Measurements from ENCODE around the gene NPEPPS.
"Not testable (repeated sequence)": the region's sequence is repeated elsewhere in the genome, so short reads cannot be mapped to it uniquely, and the experiment has no call there.

Gene NPEPPS

DNA sequence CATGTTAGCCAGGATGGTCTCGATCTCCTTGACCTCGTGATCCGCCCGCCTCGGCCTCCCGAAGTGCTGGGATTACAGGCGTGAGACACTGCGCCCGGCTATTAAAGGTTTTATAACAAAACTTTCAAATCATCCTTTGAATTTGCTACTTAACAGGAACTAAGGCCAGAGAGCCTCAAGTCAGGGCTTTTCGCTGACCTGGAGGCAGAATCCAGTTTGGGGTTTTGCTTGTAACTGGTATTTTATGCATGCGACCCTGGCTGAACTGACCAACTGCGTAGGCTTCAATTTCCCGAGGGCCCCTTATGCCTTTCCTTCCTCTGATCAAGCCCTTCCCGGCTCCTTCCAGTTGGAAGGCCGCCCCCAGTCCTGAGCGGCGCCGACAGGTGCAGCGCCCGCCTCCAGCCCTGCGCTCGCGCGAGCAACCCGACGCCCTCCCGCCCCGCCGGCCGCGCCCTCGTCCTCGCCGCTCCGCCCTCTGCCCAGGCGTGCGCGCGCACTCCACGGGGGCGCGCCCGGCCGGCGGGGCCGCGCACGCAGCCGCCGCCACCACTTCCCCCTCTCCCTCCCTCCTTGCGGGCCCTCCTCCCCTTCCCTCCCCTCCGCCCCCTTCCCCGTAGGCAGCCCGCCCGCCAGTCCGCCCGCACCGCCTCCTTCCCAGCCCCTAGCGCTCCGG, at the start of gene NPEPPS:
Gene NPEPPS, plus strand, starts transcription at position 552 of the 676 bp plus-strand sequence. CDS start 193 bp downstream, outside the sequence.
- peak; percentile 82 to 85 for DNase-seq (ENCODE audit: extremely low read depth in 1 of 2, low read depth in 1 of 2)

DNA sequence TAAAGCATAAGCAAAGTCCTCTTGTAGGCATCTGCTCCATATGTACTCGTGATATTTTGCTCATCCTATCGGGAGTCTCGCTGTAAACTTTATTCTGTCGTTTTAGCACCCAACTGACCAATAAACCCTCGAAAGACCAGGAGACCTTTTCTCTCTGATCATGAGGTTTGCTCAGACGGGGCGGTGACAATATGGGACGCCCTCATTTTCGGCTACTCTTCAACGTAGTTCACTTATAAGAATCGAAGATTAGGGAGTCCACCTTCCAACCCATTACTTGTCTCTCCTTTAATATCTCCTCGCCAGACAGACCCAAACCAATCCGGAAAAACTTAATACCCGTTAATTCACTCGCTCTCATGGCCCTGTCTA, 39.1 kb upstream of the NPEPPS start:
- not testable (repeated sequence) for DNase-seq (ENCODE audit: extremely low read depth in 1 of 2, low read depth in 1 of 2)

- DNase-seq (ENCODE audit: extremely low read depth in 1 of 2, low read depth in 1 of 2) = not testable (repeated sequence)
Measured at GRCh38 chr17:47499074-47499473, 31.8 kb upstream of the NPEPPS start.

- DNase-seq (ENCODE audit: extremely low read depth in 1 of 2, low read depth in 1 of 2) = not testable (repeated sequence)
Measured at GRCh38 chr17:47499494-47499893, 31.4 kb upstream of the NPEPPS start.

GRCh38 chr17:47500620-47501019, 30.3 kb upstream of the NPEPPS start:
- DNase-seq (ENCODE audit: extremely low read depth in 1 of 2, low read depth in 1 of 2) = not testable (repeated sequence)

DNA sequence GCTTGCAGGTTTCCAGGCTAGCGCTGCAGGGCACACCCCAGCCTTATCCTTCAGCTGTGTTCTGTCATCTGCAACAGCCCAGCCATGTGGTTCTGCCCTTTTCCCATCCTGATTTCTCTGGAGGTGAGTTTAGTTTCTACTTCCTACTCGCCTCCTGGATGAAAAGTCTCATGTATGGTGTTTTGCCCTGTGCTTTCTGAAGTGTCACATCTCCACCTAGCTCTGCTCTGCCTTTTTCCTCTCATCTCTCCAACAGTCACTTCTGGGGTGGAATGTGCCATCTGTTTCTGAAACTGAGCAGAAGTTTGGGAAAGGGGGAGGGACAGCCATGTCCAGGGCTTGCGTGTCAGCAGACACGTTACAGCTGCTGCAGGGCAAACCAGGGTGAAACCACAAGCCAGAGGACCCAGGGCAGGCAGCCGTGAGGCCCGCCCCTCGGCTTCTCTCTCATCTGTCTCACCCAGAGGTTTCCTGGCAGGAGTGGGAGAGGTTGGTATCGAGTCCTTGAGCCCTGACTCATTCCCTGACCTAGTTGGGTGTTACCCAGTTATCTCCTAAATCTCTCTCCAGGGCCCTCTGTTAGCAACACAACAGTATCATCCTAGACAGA, 28.7 kb upstream of the NPEPPS start:
- not testable (repeated sequence) for DNase-seq (ENCODE audit: extremely low read depth in 1 of 2, low read depth in 1 of 2)

DNA sequence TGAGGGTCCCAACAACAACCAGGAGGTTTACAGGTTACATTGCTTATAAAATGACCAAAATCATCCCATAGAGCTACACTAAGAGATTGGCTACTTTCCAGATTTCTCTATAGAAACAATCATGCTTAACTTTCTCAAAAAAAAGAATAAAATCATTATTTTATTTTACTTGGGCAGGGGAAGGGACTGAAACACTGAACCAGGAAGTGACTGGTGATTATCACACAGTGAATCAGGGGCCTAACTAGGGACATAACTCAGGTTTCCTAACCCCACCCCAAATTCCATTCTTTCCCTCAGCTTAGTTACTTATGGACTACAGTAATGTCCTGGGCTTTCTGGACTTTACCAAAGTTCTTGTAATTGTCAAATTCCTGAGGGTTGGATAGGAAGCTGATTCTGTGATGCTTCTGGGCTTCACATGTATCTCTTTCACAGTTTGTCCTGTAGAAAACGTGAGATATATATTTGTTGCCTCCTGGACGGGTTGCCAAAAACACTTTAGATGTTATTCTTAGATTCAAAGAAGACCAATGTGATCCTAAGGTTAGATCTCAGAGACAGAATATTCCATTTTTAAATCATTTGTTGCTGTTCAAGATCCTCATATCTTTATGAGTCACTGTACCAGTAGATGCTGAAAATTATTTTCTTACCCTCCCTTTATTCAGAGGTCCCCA, 28.0 kb upstream of the NPEPPS start:
- not testable (repeated sequence) for DNase-seq (ENCODE audit: extremely low read depth in 1 of 2, low read depth in 1 of 2)

DNA sequence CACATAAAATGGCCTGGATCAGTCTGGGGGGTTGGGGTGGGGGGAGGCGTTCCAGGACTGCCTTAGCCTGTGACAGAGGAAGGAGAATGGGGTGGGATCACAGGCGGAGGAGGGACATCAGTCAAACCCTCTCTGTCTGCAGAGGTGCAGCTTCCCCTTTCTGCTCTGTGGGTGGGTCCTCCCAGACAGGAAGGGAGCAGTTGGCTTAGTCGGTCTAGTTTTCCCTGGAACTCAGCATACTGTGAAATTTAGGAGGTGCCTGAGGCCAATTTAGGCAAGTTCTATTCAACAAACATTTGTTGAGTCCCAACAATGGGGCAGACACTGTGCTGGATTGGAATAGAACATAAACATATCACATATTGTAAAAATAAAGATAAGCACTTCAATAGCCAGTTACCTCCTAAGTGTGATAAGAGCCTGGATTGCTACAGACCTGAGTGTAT, 19.2 kb upstream of the NPEPPS start:
- DNase-seq (ENCODE audit: extremely low read depth in 1 of 2, low read depth in 1 of 2) = not testable (repeated sequence)

DNA sequence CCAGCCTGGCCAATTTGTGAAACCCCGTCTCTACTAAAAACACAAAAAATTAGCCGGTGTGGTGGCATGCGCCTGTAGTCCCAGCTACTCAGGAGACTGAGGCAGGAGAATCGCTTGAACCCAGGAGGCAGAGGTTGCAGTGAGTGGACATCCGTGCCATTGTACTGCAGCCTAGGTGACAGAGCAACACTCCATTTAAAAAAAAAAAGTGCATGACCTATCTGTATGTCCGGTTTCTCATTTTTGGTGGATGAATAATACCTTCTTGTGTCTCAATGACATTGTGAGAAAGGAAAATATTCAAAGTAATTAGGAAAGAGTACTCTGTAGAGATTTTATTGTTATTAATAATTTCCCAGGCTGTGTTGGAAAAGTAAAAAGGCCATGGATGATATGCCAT, 17.6 kb upstream of the NPEPPS start:
- not testable (repeated sequence) for DNase-seq (ENCODE audit: extremely low read depth in 1 of 2, low read depth in 1 of 2)

DNA sequence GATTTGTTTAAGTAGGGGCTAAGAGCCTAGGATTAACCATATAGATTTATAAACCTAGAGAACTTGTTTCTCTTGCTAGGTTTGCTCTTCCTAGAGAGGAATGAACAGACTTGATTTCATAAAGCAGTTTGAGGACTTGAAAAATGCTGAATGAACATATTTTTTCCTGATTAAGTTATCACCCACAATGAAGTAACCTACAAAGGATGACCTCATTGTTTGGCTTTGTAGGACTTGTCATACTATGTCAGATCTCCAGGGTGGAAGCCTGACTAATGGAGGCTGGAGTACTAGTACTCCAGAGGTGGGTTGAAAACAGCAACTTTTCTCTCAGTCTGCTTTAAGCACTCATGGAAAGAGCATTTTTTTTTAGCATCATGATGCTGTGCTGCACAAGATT, 12.0 kb upstream of the NPEPPS start:
- not testable (repeated sequence) for DNase-seq (ENCODE audit: extremely low read depth in 1 of 2, low read depth in 1 of 2)

- not testable (repeated sequence) for DNase-seq (ENCODE audit: extremely low read depth in 1 of 2, low read depth in 1 of 2)
Measured at GRCh38 chr17:47519365-47519764, 11.5 kb upstream of the NPEPPS start.

GRCh38 chr17:47520279-47520678, 10.6 kb upstream of the NPEPPS start:
- DNase-seq (ENCODE audit: extremely low read depth in 1 of 2, low read depth in 1 of 2) = not testable (repeated sequence)

GRCh38 chr17:47521434-47521833, 9.5 kb upstream of the NPEPPS start:
- DNase-seq (ENCODE audit: extremely low read depth in 1 of 2, low read depth in 1 of 2) = not testable (repeated sequence)

GRCh38 chr17:47522341-47522740, 8.6 kb upstream of the NPEPPS start:
- DNase-seq (ENCODE audit: extremely low read depth in 1 of 2, low read depth in 1 of 2) = not testable (repeated sequence)

DNA sequence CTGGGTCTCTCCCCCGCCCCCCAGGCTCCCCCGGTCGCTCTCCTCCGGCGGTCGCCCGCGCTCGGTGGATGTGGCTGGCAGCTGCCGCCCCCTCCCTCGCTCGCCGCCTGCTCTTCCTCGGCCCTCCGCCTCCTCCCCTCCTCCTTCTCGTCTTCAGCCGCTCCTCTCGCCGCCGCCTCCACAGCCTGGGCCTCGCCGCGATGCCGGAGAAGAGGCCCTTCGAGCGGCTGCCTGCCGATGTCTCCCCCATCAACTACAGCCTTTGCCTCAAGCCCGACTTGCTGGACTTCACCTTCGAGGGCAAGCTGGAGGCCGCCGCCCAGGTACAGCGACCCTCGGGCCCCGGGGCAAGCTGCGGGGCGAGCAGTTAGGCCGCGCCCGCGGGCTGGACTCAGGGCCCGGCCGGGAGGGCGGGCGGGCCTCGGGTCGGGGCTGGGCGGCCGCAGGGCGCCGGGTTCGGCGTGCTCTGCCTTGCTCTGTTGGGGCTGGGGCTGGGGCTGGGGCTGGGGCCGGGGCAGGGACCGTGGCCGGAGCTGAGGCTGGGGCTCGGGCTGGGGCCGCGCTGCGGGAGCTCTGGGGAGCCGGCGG, 419 bp downstream of the NPEPPS start:
- DNase-seq (ENCODE audit: extremely low read depth in 1 of 2, low read depth in 1 of 2) = not testable (repeated sequence)

DNA sequence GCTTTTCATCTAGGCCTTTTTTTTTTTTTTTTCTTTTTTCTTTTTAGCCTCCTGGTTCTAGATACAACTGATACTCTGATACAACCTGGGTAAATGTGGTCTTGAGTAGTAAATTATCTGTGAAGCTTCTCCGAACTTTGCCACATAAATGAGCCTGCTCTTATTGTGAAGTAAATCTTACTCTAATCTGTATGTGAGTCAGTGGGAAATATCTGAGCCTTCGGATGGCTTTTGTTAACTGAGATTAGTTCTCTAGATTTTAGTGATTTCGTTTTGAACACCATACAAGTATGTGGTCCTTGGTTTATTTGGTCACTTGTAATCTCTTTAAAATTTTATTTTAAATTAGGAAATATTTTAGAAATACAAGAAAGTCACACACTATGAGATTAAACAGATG, 8.2 kb downstream of the NPEPPS start:
- DNase-seq (ENCODE audit: extremely low read depth in 1 of 2, low read depth in 1 of 2) = not testable (repeated sequence)

GRCh38 chr17:47541676-47542075, 10.8 kb downstream of the NPEPPS start:
- not testable (repeated sequence) for DNase-seq (ENCODE audit: extremely low read depth in 1 of 2, low read depth in 1 of 2)

GRCh38 chr17:47544327-47544726, 13.4 kb downstream of the NPEPPS start:
- DNase-seq (ENCODE audit: extremely low read depth in 1 of 2, low read depth in 1 of 2) = not testable (repeated sequence)

DNA sequence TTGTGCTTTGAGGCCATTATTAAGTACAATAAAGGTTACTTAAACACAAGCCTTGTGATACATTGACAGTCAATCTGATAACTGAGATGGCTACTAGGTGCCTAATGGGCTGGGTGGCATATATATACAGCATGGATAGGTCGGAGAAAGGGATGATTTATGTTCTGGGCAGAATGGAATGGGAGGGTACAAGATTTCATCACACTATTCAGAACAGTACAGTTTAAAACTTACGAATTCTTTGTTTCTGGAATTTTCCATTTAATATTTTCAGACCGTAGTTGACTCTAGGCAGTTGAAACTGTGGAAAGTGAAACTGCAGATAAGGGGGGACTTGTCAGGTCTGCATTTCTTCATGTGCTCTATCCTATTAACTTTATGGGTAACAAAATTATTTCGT, 23.8 kb downstream of the NPEPPS start:
- not testable (repeated sequence) for DNase-seq (ENCODE audit: extremely low read depth in 1 of 2, low read depth in 1 of 2)

- DNase-seq (ENCODE audit: extremely low read depth in 1 of 2, low read depth in 1 of 2) = not testable (repeated sequence)
Measured at GRCh38 chr17:47556108-47556507, 25.2 kb downstream of the NPEPPS start.

GRCh38 chr17:47560517-47561043, 29.7 kb downstream of the NPEPPS start:
- not testable (repeated sequence) for DNase-seq (ENCODE audit: extremely low read depth in 1 of 2, low read depth in 1 of 2)
